ENCODE measurements around the gene MZB1. TPM values are rescaled to one million over a fixed set of nuclear protein-coding genes. Genes with fewer than 3 reads are reported as not detected.

Gene MZB1
- total RNA-seq, 1 donor from 2014 or later, result 0.58 TPM

GRCh38 chr5:139383993-139384590, 5.6 kb downstream of the MZB1 start:
- DNase-seq, result no peak
- Histone ChIP-seq H3K36me3 (no peaks in the 10 kb centered on the region), H3K27me3 (ENCODE audit: low read depth) (no peaks in the 10 kb centered on the region), H3K4me1 (peaks cover 37% of the 10 kb centered on the region), H3K9me3 (replicated peaks) (no peaks in the 10 kb centered on the region), H3K4me3 (no peak overlapping the region), H3K27ac (replicated peaks) (no peak overlapping the region)
- intact Hi-C loops (cut with micrococcal nuclease), result no loop called here
- no peak for TF ChIP-seq CTCF (IDR thresholded peaks at IDR 0.05; ENCODE audit: borderline replicate concordance)

- Histone ChIP-seq H3K27me3 (ENCODE audit: low read depth) (no peaks in the 10 kb centered on the region), H3K4me1 (peaks cover 30% of the 10 kb centered on the region), H3K9me3 (replicated peaks) (no peaks in the 10 kb centered on the region), H3K4me3 (no peak within 1 kb of the TSS), H3K36me3 (no peaks in the 10 kb centered on the region), H3K27ac (replicated peaks) (no peak within 1 kb of the TSS)
- no peak for DNase-seq
- TF ChIP-seq CTCF (IDR thresholded peaks at IDR 0.05; ENCODE audit: borderline replicate concordance), result no peak
- intact Hi-C loops (cut with micrococcal nuclease), result no loop called here
Observed at GRCh38 chr5:139383275-139383992, 6.3 kb downstream of the MZB1 start, which contains the start of gene SLC23A1. Gene SLC23A1 (minus strand): TSS chr5:139383297. CDS start chr5:139383253, 44 bp downstream.

GRCh38 chr5:139382807-139383206, 6.9 kb downstream of the MZB1 start:
- Histone ChIP-seq H3K27ac (replicated peaks) (no peak overlapping the region), H3K9me3 (replicated peaks) (no peaks in the 10 kb centered on the region), H3K27me3 (ENCODE audit: low read depth) (no peaks in the 10 kb centered on the region), H3K4me1 (peaks cover 24% of the 10 kb centered on the region), H3K36me3 (no peaks in the 10 kb centered on the region), H3K4me3 (no peak overlapping the region)
- intact Hi-C loops (cut with micrococcal nuclease), result no loop called here
- no peak for TF ChIP-seq CTCF (IDR thresholded peaks at IDR 0.05; ENCODE audit: borderline replicate concordance)
- no peak for DNase-seq

- intact Hi-C loops (cut with micrococcal nuclease), result no loop called here
- peaks cover 20% of the 10 kb centered on the region for H3K4me1 ChIP-seq
- H3K4me3 ChIP-seq, result no peak overlapping the region
- no peaks in the 10 kb centered on the region for H3K9me3 ChIP-seq (replicated peaks)
- H3K27me3 ChIP-seq (ENCODE audit: low read depth), result no peaks in the 10 kb centered on the region
- no peaks in the 10 kb centered on the region for H3K36me3 ChIP-seq
- no peak for TF ChIP-seq CTCF (IDR thresholded peaks at IDR 0.05; ENCODE audit: borderline replicate concordance)
- H3K27ac ChIP-seq (replicated peaks), result no peak overlapping the region
- no peak for DNase-seq
Observed at GRCh38 chr5:139381837-139382761, 7.6 kb downstream of the MZB1 start.

GRCh38 chr5:139379626-139380449, 9.9 kb downstream of the MZB1 start:
- Histone ChIP-seq H3K9me3 (replicated peaks) (no peaks in the 10 kb centered on the region), H3K36me3 (no peaks in the 10 kb centered on the region), H3K27ac (replicated peaks) (no peak overlapping the region), H3K4me1 (peaks cover 10% of the 10 kb centered on the region), H3K4me3 (no peak overlapping the region), H3K27me3 (ENCODE audit: low read depth) (no peaks in the 10 kb centered on the region)
- no peak for DNase-seq
- no peak for TF ChIP-seq CTCF (IDR thresholded peaks at IDR 0.05; ENCODE audit: borderline replicate concordance)
- intact Hi-C loops (cut with micrococcal nuclease), result no loop called here

Data from left ventricle myocardium inferior (tissue), 1 donor.